Fibroblast of lung (primary cell): ENCODE data around the gene ZNF532. TPM values are rescaled to one million over a fixed set of nuclear protein-coding genes. Genes with fewer than 3 reads are reported as not detected.

Experiments used
- DNase-seq, 2 donors: peaks; one replicate each; pipeline versions ENCODE4 v3.0.0 to v3.0.0-alpha.2; 2010; ENCODE audit warnings: low read depth in 2 of 2
- H2AFZ ChIP-seq: 2 replicates; pipeline ENCODE4 v1.5.1; 2012; ENCODE audit warnings: low read length, control low read depth, inconsistent platforms
- H3K27ac ChIP-seq: 2 replicates; pipeline ENCODE4 v1.5.1; 2011; ENCODE audit warnings: low read length, control low read depth; ENCODE audit not compliant: insufficient read depth
- H3K27me3 ChIP-seq: 2 replicates; pipeline ENCODE4 v1.5.1; 2011; ENCODE audit warnings: mild to moderate bottlenecking, low read length; ENCODE audit not compliant: control insufficient read depth, insufficient read depth
- H3K36me3 ChIP-seq: 2 replicates; pipeline ENCODE4 v1.5.1; 2011; ENCODE audit warnings: low read length; ENCODE audit not compliant: control insufficient read depth, insufficient read depth
- H3K4me1 ChIP-seq: 2 replicates; pipeline ENCODE4 v1.5.1; 2011; ENCODE audit warnings: low read length; ENCODE audit not compliant: control insufficient read depth, insufficient read depth; ENCODE audit errors: extremely low read depth
- H3K4me2 ChIP-seq: 2 replicates; pipeline ENCODE4 v1.5.1; 2011; ENCODE audit warnings: low read length, control low read depth; ENCODE audit not compliant: insufficient read depth; ENCODE audit errors: extremely low read depth
- H3K4me3 ChIP-seq, 4 experiments: fragments of 200-600 bp in 1 of 4; sonication (generic) in 1 of 4; replicated peaks in 1 of 4; 2 replicates each; pipeline ENCODE4 v1.5.1; 2011 to 2016; ENCODE audit warnings: low read length in 4 of 4, low read depth in 3 of 4, mild to moderate bottlenecking in 3 of 4, control low read depth in 2 of 4, inconsistent platforms in 1 of 4, mixed read lengths in 1 of 4; ENCODE audit not compliant: insufficient read depth in 1 of 4; ENCODE audit errors: control extremely low read depth in 1 of 4
- H3K79me2 ChIP-seq: 2 replicates; pipeline ENCODE4 v1.5.1; 2012; ENCODE audit warnings: mild to moderate bottlenecking, low read length, inconsistent platforms; ENCODE audit not compliant: control insufficient read depth, insufficient read depth
- H3K9ac ChIP-seq: 2 replicates; pipeline ENCODE4 v1.5.1; 2011; ENCODE audit warnings: mild to moderate bottlenecking, low read length, control low read depth; ENCODE audit not compliant: insufficient read depth
- H3K9me3 ChIP-seq: 2 replicates; pipeline ENCODE4 v1.5.1; 2012; ENCODE audit warnings: low read depth, low read length; ENCODE audit not compliant: control insufficient read depth, insufficient read depth
- H4K20me1 ChIP-seq: 2 replicates; pipeline ENCODE4 v1.5.1; 2011; ENCODE audit warnings: low read length; ENCODE audit not compliant: control insufficient read depth, insufficient read depth; ENCODE audit errors: extremely low read depth
- CTCF ChIP-seq, 2 donors: IDR thresholded peaks in 1 of 2; conservative IDR thresholded peaks in 1 of 2; 1 replicate in 1 of 2; 2 replicates in 1 of 2; pipeline ENCODE4 v1.5.1; 2011 to 2012; ENCODE audit warnings: low read length in 2 of 2, control low read depth in 1 of 2, inconsistent platforms in 1 of 2, low read depth in 1 of 2, mild to moderate bottlenecking in 1 of 2
- EZH2 ChIP-seq: IDR thresholded peaks from 2 replicates; pipeline ENCODE4 v1.5.1; 2012; ENCODE audit warnings: low read length, control low read depth, mild to moderate bottlenecking; ENCODE audit errors: missing control alignments
- polyA plus RNA-seq, 2 donors: library from polyadenylated mRNA; depleted of rRNA in 1 of 2; stranded (reverse) in 1 of 2; unstranded in 1 of 2; fragments of >200 nt; gene quantifications; 2 replicates each; pipeline ENCODE4 v1.2.1, GENCODE V29; 2011 to 2012; ENCODE audit warnings: missing spikeins in 1 of 2
- total RNA-seq: library from RNA; depleted of rRNA; stranded (reverse); fragments of >200 nt; gene quantifications from 2 replicates; pipeline ENCODE4 v1.2.1, GENCODE V29; 2014

ZNF532 gene
- total and polyA plus RNA-seq, 2 donors (not counting 1 experiment from before 2014, with no cell fraction given), result 57.3 to 64.6 TPM

GRCh38 chr18:58929206-58929605 lies 64.5 kb downstream of the ZNF532 start:
- no peak overlapping the region for H2AFZ ChIP-seq
- no peak for DNase-seq
- H4K20me1 ChIP-seq, result no peaks in the 10 kb centered on the region
- TF ChIP-seq EZH2 (no peak), CTCF (conservative IDR thresholded peaks at IDR 0.05 in 1 of 2, IDR thresholded peaks at IDR 0.05 in 1 of 2; ENCODE audit: low read depth in 1 of 2, low read length in 2 of 2) (no peak)
- no peaks in the 10 kb centered on the region for H3K9me3 ChIP-seq
- H3K9ac ChIP-seq, result no peak overlapping the region
- H3K27me3 ChIP-seq, result no peaks in the 10 kb centered on the region
- peak overlapping the region; percentile 6 for H3K27ac ChIP-seq
- peaks cover 7% of the 10 kb centered on the region for H3K79me2 ChIP-seq
- H3K4me1 ChIP-seq, result peaks cover 3% of the 10 kb centered on the region
- no peak overlapping the region for H3K4me3 ChIP-seq
- H3K4me2 ChIP-seq, result peak overlapping the region; percentile 54
- no peaks in the 10 kb centered on the region for H3K36me3 ChIP-seq

- no peak overlapping the region for H3K4me2 ChIP-seq
- peaks cover 3% of the 10 kb centered on the region for H3K36me3 ChIP-seq
- no peak for DNase-seq
- no peak overlapping the region for H2AFZ ChIP-seq
- H3K27ac ChIP-seq, result no peak overlapping the region
- no peaks in the 10 kb centered on the region for H3K27me3 ChIP-seq
- H4K20me1 ChIP-seq, result no peaks in the 10 kb centered on the region
- H3K9me3 ChIP-seq, result no peaks in the 10 kb centered on the region
- no peak overlapping the region for H3K9ac ChIP-seq
- no peak overlapping the region for H3K4me3 ChIP-seq
- peaks cover 2% of the 10 kb centered on the region for H3K4me1 ChIP-seq
- TF ChIP-seq CTCF (conservative IDR thresholded peaks at IDR 0.05 in 1 of 2, IDR thresholded peaks at IDR 0.05 in 1 of 2; ENCODE audit: low read depth in 1 of 2, low read length in 2 of 2) (no peak), EZH2 (no peak)
- no peaks in the 10 kb centered on the region for H3K79me2 ChIP-seq
Measured at GRCh38 chr18:58934356-58934755, 69.7 kb downstream of the ZNF532 start.

DNA sequence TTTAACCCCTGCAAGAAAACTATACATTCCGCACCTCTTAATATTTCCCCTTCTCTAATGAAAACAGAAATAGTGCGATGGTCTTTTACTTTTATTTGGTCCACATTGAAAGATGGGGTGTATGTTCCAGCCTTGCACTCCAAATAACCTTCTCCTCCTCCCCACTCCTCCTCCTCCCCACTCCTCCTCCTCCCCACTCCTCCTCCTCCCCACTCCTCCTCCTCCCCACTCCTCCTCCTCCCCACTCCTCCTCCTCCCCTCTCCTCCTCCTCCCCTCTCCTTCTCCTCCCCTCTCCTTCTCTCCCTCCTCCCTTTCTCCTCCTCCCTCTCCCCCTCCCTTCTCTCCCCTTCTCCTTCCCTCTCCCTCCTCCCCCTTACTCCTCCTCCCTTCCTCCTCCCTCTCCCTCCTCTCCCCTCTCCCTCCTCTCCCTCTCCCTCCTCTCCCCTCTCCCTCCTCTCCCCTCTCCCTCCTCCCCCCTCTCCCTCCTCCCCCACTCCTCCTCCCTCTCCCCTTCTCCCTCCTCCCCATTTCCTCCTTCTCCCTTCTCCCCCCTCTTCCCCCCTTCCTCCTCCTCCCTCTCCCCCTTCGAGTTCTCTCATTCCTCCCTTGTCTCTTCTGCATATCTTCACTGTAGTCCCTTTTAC lies 70.4 kb downstream of the ZNF532 start:
- no peaks in the 10 kb centered on the region for H4K20me1 ChIP-seq
- H3K27me3 ChIP-seq, result no peaks in the 10 kb centered on the region
- peaks cover 2% of the 10 kb centered on the region for H3K4me1 ChIP-seq
- TF ChIP-seq EZH2 (no peak), CTCF (conservative IDR thresholded peaks at IDR 0.05 in 1 of 2, IDR thresholded peaks at IDR 0.05 in 1 of 2; ENCODE audit: low read depth in 1 of 2, low read length in 2 of 2) (no peak)
- no peak for DNase-seq
- no peak overlapping the region for H3K27ac ChIP-seq
- no peak overlapping the region for H3K4me3 ChIP-seq
- no peak overlapping the region for H3K4me2 ChIP-seq
- no peak overlapping the region for H2AFZ ChIP-seq
- H3K9ac ChIP-seq, result no peak overlapping the region
- no peaks in the 10 kb centered on the region for H3K9me3 ChIP-seq
- no peaks in the 10 kb centered on the region for H3K79me2 ChIP-seq
- H3K36me3 ChIP-seq, result peaks cover 3% of the 10 kb centered on the region
